A549 (cell line): ENCODE results near the gene MTFMT.

Experiments
- CBX2 ChIP-seq: fragments of 200-600 bp; sonication (generic); IDR thresholded peaks from 2 replicates; pipeline ENCODE4 v1.6.1; 2016; ENCODE audit warnings: low read depth, mild to moderate bottlenecking, borderline replicate concordance
- CTCF ChIP-seq: fragments of >200 bp; sonication (Bioruptor Twin); formaldehyde crosslinking; IDR thresholded peaks from 3 replicates; pipeline ENCODE4 v1.5.1; 2016
- JUNB ChIP-seq: fragments of >200 bp; sonication (Bioruptor Twin); formaldehyde crosslinking; IDR thresholded peaks from 2 replicates; pipeline ENCODE4 v1.6.1; 2016

GRCh38 chr15:64970698-64971097 is 58.7 kb downstream of the MTFMT start:
- no peak for TF ChIP-seq CBX2
- TF ChIP-seq JUNB, result no peak
- TF ChIP-seq CTCF, result no peak
